NB4 (cell line): Measurements from ENCODE around the gene SOWAHB.

Experiments used
- MYC ChIP-seq: IDR thresholded peaks from 2 replicates; pipeline ENCODE4 v1.6.1; 2011; ENCODE audit warnings: low read depth, low read length
- POLR2A ChIP-seq: IDR thresholded peaks from 2 replicates; pipeline ENCODE4 v1.6.1; 2011; ENCODE audit warnings: mild to moderate bottlenecking; ENCODE audit not compliant: insufficient read length; ENCODE audit errors: extremely low read depth
- TF ChIP-seq, protein P1 (sequence below): IDR thresholded peaks from one replicate; pipeline ENCODE4 v1.5.1; 2012; ENCODE audit warnings: low read depth, low read length

DNA sequence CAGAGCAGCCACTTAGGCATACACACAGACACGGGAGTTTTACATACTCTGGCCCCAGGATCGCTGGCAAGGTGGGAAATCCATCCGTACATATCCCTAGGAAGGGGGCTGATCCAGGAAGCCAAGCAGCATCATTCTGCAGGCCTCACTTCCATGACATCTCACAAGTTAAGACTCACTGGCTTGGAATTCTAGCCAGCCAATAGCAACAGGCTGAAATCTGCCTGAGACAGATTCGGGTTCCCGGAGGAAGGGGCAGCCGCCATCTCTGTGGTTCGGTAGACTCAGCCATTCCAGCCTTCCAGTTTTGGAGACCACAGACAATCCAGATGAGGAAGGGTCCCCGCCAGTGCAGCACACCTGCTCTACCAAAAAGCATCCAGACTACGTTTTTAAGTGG is 31.3 kb downstream of the SOWAHB start:
- TF ChIP-seq, protein P1, sequence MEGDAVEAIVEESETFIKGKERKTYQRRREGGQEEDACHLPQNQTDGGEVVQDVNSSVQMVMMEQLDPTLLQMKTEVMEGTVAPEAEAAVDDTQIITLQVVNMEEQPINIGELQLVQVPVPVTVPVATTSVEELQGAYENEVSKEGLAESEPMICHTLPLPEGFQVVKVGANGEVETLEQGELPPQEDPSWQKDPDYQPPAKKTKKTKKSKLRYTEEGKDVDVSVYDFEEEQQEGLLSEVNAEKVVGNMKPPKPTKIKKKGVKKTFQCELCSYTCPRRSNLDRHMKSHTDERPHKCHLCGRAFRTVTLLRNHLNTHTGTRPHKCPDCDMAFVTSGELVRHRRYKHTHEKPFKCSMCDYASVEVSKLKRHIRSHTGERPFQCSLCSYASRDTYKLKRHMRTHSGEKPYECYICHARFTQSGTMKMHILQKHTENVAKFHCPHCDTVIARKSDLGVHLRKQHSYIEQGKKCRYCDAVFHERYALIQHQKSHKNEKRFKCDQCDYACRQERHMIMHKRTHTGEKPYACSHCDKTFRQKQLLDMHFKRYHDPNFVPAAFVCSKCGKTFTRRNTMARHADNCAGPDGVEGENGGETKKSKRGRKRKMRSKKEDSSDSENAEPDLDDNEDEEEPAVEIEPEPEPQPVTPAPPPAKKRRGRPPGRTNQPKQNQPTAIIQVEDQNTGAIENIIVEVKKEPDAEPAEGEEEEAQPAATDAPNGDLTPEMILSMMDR = no peak
- TF ChIP-seq POLR2A (no peak), MYC (no peak)
